HEK293 (cell line): ENCODE measurements around the gene OR6C65.
"Not testable (repeated sequence)": the region's sequence is repeated elsewhere in the genome, so short reads cannot be mapped to it uniquely, and the experiment has no call there.

Source experiments
- CTCF ChIA-PET: fragments of 350-600 bp; formaldehyde crosslinking; extraction: SDS; loops from one replicate; lab custom pipeline; 2021; ENCODE audit warnings: antibody characterized with exemption; lab: Yijun Ruan, JAX
- POLR2A ChIA-PET: fragments of 300-600 bp; formaldehyde crosslinking; extraction: SDS; loops from one replicate; lab custom pipeline; 2020; ENCODE audit warnings: antibody characterized with exemption, inconsistent platforms; lab: Yijun Ruan, JAX
- H3K27ac ChIP-seq: fragments of 200-500 bp; sonication (Bioruptor generic); 2 replicates; pipeline ENCODE4 v1.5.1; 2014; ENCODE audit warnings: low read depth, low read length, control low read depth, inconsistent platforms; ENCODE audit errors: extremely low read depth
- H3K36me3 ChIP-seq, 2 experiments: fragments of 200-500 bp in 1 of 2; sonication (Bioruptor generic) in 1 of 2; 1 replicate in 1 of 2; 2 replicates in 1 of 2; pipeline ENCODE4 v1.5.1; 2014 to 2017; ENCODE audit warnings: inconsistent platforms in 2 of 2, low read length in 2 of 2; ENCODE audit not compliant: control insufficient read depth in 2 of 2, insufficient read depth in 1 of 2
- H3K4me1 ChIP-seq: fragments of 200-500 bp; sonication (Bioruptor generic); 2 replicates; pipeline ENCODE4 v1.5.1; 2014; ENCODE audit warnings: mild to moderate bottlenecking, low read length, inconsistent platforms; ENCODE audit not compliant: control insufficient read depth, insufficient read depth
- H3K4me3 ChIP-seq: 2 replicates; pipeline ENCODE4 v1.5.1; 2011; ENCODE audit warnings: low read depth, mild to moderate bottlenecking, control low read depth, low read length, moderate library complexity
- H3K9me3 ChIP-seq: fragments of 200-500 bp; sonication (Bioruptor generic); 2 replicates; pipeline ENCODE4 v1.5.1; 2014; ENCODE audit warnings: low read depth, low read length, inconsistent platforms; ENCODE audit not compliant: control insufficient read depth, insufficient read depth
- KLF16 ChIP-seq: fragments of 450-650 bp; formaldehyde crosslinking; IDR thresholded peaks from 2 replicates; pipeline ENCODE4 v1.5.1; 2017; ENCODE audit warnings: missing biosample characterization, missing genetic modification characterization
- ZBTB1 ChIP-seq: fragments of 450-650 bp; formaldehyde crosslinking; IDR thresholded peaks from 2 replicates; pipeline ENCODE4 v1.5.1; 2016; ENCODE audit warnings: missing biosample characterization, missing genetic modification characterization
- ZBTB11 ChIP-seq: fragments of 450-650 bp; formaldehyde crosslinking; conservative IDR thresholded peaks from 2 replicates; pipeline ENCODE4 v1.5.1; 2016; ENCODE audit warnings: low read depth, missing biosample characterization, missing genetic modification characterization
- ZFHX2 ChIP-seq: fragments of 450-650 bp; formaldehyde crosslinking; conservative IDR thresholded peaks from 2 replicates; pipeline ENCODE4 v1.5.1; 2016; ENCODE audit warnings: missing biosample characterization, missing genetic modification characterization
- ZFP41 ChIP-seq: fragments of 450-650 bp; formaldehyde crosslinking; IDR thresholded peaks from 2 replicates; pipeline ENCODE4 v1.5.1; 2016; ENCODE audit warnings: missing biosample characterization, missing genetic modification characterization, borderline replicate concordance
- ZNF133 ChIP-seq: fragments of 450-650 bp; formaldehyde crosslinking; IDR thresholded peaks from 2 replicates; pipeline ENCODE4 v1.5.1; 2016; ENCODE audit warnings: missing biosample characterization, missing genetic modification characterization
- ZNF248 ChIP-seq: fragments of 450-650 bp; formaldehyde crosslinking; IDR thresholded peaks from 2 replicates; pipeline ENCODE4 v1.5.1; 2017; ENCODE audit warnings: missing biosample characterization, missing genetic modification characterization
- ZNF423 ChIP-seq: fragments of 450-650 bp; formaldehyde crosslinking; IDR thresholded peaks from 2 replicates; pipeline ENCODE4 v1.5.1; 2016; ENCODE audit warnings: missing biosample characterization, missing genetic modification characterization
- ZNF558 ChIP-seq: fragments of 450-650 bp; formaldehyde crosslinking; IDR thresholded peaks from 2 replicates; pipeline ENCODE4 v1.5.1; 2016; ENCODE audit warnings: missing biosample characterization, missing genetic modification characterization
- TF ChIP-seq, protein P1 (sequence below): fragments of 450-650 bp; formaldehyde crosslinking; IDR thresholded peaks from 2 replicates; pipeline ENCODE4 v1.5.1; 2016; ENCODE audit warnings: missing biosample characterization, missing genetic modification characterization

The OR6C65 gene

GRCh38 chr12:55396326-55396725 is 4.0 kb upstream of the OR6C65 start:
- no peaks in the 10 kb centered on the region for H3K4me1 ChIP-seq
- H3K9me3 ChIP-seq = no peaks in the 10 kb centered on the region
- ChIA-PET POLR2A (no interaction called here), CTCF (no interaction called here)
- H3K27ac ChIP-seq = no peak overlapping the region
- no peak for TF ChIP-seq ZNF248 (tag by site-specific recombination)
- TF ChIP-seq ZNF423 = no peak
- TF ChIP-seq ZFHX2 (tag by site-specific recombination) = no peak
- TF ChIP-seq, protein P1, sequence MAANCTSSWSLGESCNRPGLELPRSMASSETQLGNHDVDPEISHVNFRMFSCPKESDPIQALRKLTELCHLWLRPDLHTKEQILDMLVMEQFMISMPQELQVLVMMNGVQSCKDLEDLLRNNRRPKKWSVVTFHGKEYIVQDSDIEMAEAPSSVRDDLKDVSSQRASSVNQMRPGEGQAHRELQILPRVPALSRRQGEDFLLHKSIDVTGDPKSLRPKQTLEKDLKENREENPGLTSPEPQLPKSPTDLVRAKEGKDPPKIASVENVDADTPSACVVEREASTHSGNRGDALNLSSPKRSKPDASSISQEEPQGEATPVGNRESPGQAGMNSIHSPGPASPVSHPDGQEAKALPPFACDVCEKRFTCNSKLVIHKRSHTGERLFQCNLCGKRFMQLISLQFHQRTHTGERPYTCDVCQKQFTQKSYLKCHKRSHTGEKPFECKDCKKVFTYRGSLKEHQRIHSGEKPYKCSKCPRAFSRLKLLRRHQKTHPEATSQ (tag by site-specific recombination) = no peak
- TF ChIP-seq KLF16 = no peak
- no peak for TF ChIP-seq ZNF133 (tag by site-specific recombination)
- TF ChIP-seq ZFP41 = no peak
- TF ChIP-seq ZBTB1 (tag by site-specific recombination) = no peak
- TF ChIP-seq, all 188 proteins: peak for 0
- no peaks in the 10 kb centered on the region for H3K36me3 ChIP-seq
- no peak overlapping the region for H3K4me3 ChIP-seq

DNA sequence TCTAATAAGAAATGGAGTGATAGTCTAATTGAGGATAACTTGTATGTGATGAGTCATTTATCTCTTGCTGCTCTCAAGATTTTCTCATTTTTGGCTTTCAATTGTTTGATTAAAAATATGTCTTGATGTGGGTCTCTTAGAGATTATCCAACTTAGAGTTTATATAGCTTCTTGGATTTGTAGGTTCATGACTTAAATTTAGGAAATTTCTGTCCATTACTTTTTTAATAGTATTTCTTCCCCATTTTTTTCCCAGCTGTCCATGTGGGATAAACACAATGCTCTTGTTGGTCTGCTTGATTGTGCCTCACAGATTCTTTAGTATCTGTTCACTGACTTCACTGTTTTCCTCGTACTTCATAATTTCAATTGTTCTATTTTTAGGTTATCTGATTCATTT is 7.5 kb downstream of the OR6C65 start:
- Histone ChIP-seq H3K4me3 (no peak overlapping the region), H3K36me3 (no peaks in the 10 kb centered on the region), H3K4me1 (no peaks in the 10 kb centered on the region), H3K9me3 (no peaks in the 10 kb centered on the region), H3K27ac (no peak overlapping the region)
- ChIA-PET POLR2A (no interaction called here), CTCF (no interaction called here)
- TF ChIP-seq ZBTB11 (no peak), ZNF558 (tag by site-specific recombination) (peak; percentile 93)
- TF ChIP-seq, all 188 proteins: peak for 1

GRCh38 chr12:55409133-55409532 is 8.8 kb downstream of the OR6C65 start:
- POLR2A ChIA-PET, H3K9me3 ChIP-seq, H3K27ac ChIP-seq, H3K4me1 ChIP-seq, H3K36me3 ChIP-seq, H3K4me3 ChIP-seq: not testable (repeated sequence)
- CTCF ChIA-PET = interaction anchor here (0.7 kb wide), 1 partner anchor 202 kb away, joined by 3 read pairs; no protein-coding TSS in a partner anchor

DNA sequence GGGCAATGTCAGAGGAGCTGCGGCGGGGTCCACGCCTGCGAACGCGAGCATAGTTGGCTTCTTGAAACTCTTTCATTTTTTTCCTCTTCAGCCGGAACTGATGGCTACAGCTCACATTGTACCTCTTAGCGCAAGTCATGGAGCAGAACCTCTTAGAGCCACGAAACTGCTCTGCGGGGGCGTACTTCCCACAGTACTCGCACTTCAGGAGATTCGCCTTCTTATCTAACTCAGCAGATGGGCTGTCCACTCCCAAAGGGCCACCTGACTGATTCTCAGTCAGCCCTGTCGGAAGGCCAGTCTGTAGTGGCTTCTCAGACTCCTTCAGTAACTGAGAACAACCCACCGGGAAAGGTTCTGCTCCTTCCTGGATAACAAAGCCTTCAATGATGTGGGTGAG is 11.8 kb downstream of the OR6C65 start:
- H3K27ac ChIP-seq, H3K9me3 ChIP-seq, POLR2A ChIA-PET, CTCF ChIA-PET, H3K4me3 ChIP-seq, H3K4me1 ChIP-seq, H3K36me3 ChIP-seq: not testable (repeated sequence)
